B cell (primary cell): ENCODE data around the gene TRERF1. TPM values are rescaled to one million over a fixed set of nuclear protein-coding genes. Genes with fewer than 3 reads are reported as not detected.

Experiments
- ATAC-seq: fragments of 200-7000 bp; cut with Tn5 transposase; one replicate; pipeline ENCODE4 v1.10.0; 2021; ENCODE audit warnings: low read depth, mild to moderate bottlenecking, moderate number of reproducible peaks, moderate library complexity
- CTCF ChIA-PET: fragments of 350-600 bp; sonication (Branson Sonifier 250); formaldehyde crosslinking; loops from one replicate; lab custom pipeline; 2021; ENCODE audit warnings: antibody characterized with exemption, inconsistent platforms; lab: Charles Lee
- POLR2A ChIA-PET: fragments of 350-600 bp; sonication (Branson Sonifier 250); formaldehyde crosslinking; loops from one replicate; lab custom pipeline; 2021; ENCODE audit warnings: antibody characterized with exemption; lab: Charles Lee
- DNase-seq: peaks from one replicate; pipeline ENCODE4 v3.0.0; 2013
- H2AFZ ChIP-seq: 2 replicates; pipeline ENCODE4 v1.6.1; 2012; ENCODE audit warnings: mild to moderate bottlenecking, low read depth, low read length; ENCODE audit not compliant: insufficient read depth, poor library complexity, severe bottlenecking
- H3K27ac ChIP-seq, 2 donors: 1 replicate in 1 of 2; 2 replicates in 1 of 2; pipeline ENCODE4 v1.5.1; 2012 to 2013; ENCODE audit warnings: low read length in 2 of 2, mild to moderate bottlenecking in 2 of 2, moderate library complexity in 1 of 2
- H3K27me3 ChIP-seq, 4 experiments: fragments of 200-600 bp in 1 of 4; sonication (generic) in 1 of 4; replicated peaks in 1 of 4; 1 replicate in 2 of 4; 2 replicates in 2 of 4; pipeline versions ENCODE4 v1.6.1 to v1.7.0; 2013 to 2016; ENCODE audit warnings: low read length in 3 of 4, mild to moderate bottlenecking in 2 of 4, mixed read lengths in 1 of 4, moderate library complexity in 1 of 4; ENCODE audit not compliant: insufficient read depth in 4 of 4, control insufficient read depth in 3 of 4; ENCODE audit errors: control extremely low read depth in 1 of 4
- H3K36me3 ChIP-seq, 2 experiments: replicated peaks in 1 of 2; 1 replicate in 1 of 2; 2 replicates in 1 of 2; pipeline versions ENCODE4 v1.6.1 to v1.7.1; 2013; ENCODE audit warnings: low read length in 1 of 2; ENCODE audit not compliant: insufficient read depth in 2 of 2, control insufficient read depth in 1 of 2; ENCODE audit errors: control extremely low read depth in 1 of 2, extremely low read depth in 1 of 2
- H3K4me1 ChIP-seq, 2 donors: fragments of 200-600 bp in 1 of 2; sonication (generic) in 1 of 2; 1 replicate in 1 of 2; 2 replicates in 1 of 2; pipeline versions ENCODE4 v1.5.1 to v1.6.1; 2013 to 2017; ENCODE audit warnings: low read length in 2 of 2; ENCODE audit not compliant: control insufficient read depth in 2 of 2, insufficient read depth in 2 of 2
- H3K4me2 ChIP-seq: replicated peaks from 2 replicates; pipeline ENCODE3; 2012; ENCODE audit warnings: mild to moderate bottlenecking, low read depth, low read length; ENCODE audit not compliant: poor library complexity, severe bottlenecking
- H3K4me3 ChIP-seq, 5 experiments: fragments of 200-600 bp in 1 of 5; sonication (generic) in 1 of 5; 1 replicate in 3 of 5; 2 replicates in 2 of 5; pipeline versions ENCODE4 v1.5.1 to v1.7.0; 2011 to 2016; ENCODE audit warnings: low read length in 4 of 5, mild to moderate bottlenecking in 4 of 5, low read depth in 2 of 5, control low read depth in 1 of 5, moderate library complexity in 1 of 5; ENCODE audit not compliant: insufficient read depth in 1 of 5; ENCODE audit errors: control extremely low read depth in 1 of 5, extremely low read depth in 1 of 5
- H3K79me2 ChIP-seq: fragments of 200-600 bp; sonication (generic); one replicate; pipeline ENCODE4 v1.6.0; 2016; ENCODE audit warnings: low read length; ENCODE audit not compliant: control insufficient read depth, insufficient read depth
- H3K9ac ChIP-seq: fragments of 200-600 bp; sonication (generic); 2 replicates; pipeline ENCODE4 v1.6.1; 2017; ENCODE audit warnings: mild to moderate bottlenecking, low read length, moderate library complexity
- H3K9me3 ChIP-seq, 3 donors: one replicate each; pipeline versions ENCODE4 v1.6.1 to v1.7.1; 2013; ENCODE audit warnings: low read length in 2 of 3; ENCODE audit not compliant: control insufficient read depth in 2 of 3, insufficient read depth in 1 of 3; ENCODE audit errors: control extremely low read depth in 1 of 3
- H4K20me1 ChIP-seq: 2 replicates; pipeline ENCODE4 v1.6.0; 2012; ENCODE audit warnings: mild to moderate bottlenecking, low read length; ENCODE audit not compliant: insufficient read depth, control insufficient read depth, poor library complexity, severe bottlenecking
- H3K27ac Mint-ChIP-seq: one replicate; pipeline ENCODE4 v1.8.0; 2021; ENCODE audit warnings: mixed read lengths
- H3K27me3 Mint-ChIP-seq: one replicate; pipeline ENCODE4 v1.8.0; 2021; ENCODE audit warnings: mixed read lengths
- H3K4me1 Mint-ChIP-seq: one replicate; pipeline ENCODE4 v1.8.0; 2021; ENCODE audit warnings: mixed read lengths
- H3K4me3 Mint-ChIP-seq: one replicate; pipeline ENCODE4 v1.8.0; 2021; ENCODE audit warnings: mixed read lengths
- H3K9me3 Mint-ChIP-seq: one replicate; pipeline ENCODE4 v1.8.0; 2022; ENCODE audit warnings: mixed read lengths; ENCODE audit not compliant: insufficient read depth
- CTCF ChIP-seq: fragments of 200-600 bp; IDR thresholded peaks from one replicate; pipeline ENCODE4 v1.8.0; 2022; ENCODE audit warnings: antibody characterized with exemption, mild to moderate bottlenecking
- EZH2 ChIP-seq: IDR thresholded peaks from 2 replicates; pipeline ENCODE4 v1.6.1; 2012; ENCODE audit warnings: borderline replicate concordance, low read depth, mild to moderate bottlenecking, moderate library complexity, low read length; ENCODE audit not compliant: insufficient read depth, poor library complexity, severe bottlenecking
- WGBS: methylation state at CpG from one replicate; pipeline ENCODE4 v1.1.5; 2013; ENCODE audit warnings: missing lambda C conversion rate; ENCODE audit not compliant: insufficient coverage; 5-methylcytosine and 5-hydroxymethylcytosine counted together
- intact Hi-C: fragments of 100-400 bp; cut with micrococcal nuclease; formaldehyde crosslinking; loops from one replicate; pipeline ENCODE4 v1.10.0; 2022
- polyA plus RNA-seq: library from polyadenylated mRNA; depleted of rRNA; stranded (reverse); fragments of >200 nt; gene quantifications from 2 replicates; pipeline ENCODE4 v1.2.3, GENCODE V29; 2012
- total RNA-seq, 2 donors: library from RNA; stranded (reverse); fragments of 120-200 nt in 1 of 2; gene quantifications; 1 replicate in 1 of 2; 2 replicates in 1 of 2; pipeline versions ENCODE4 v1.2.3 to v1.2.4, GENCODE V29; 2013 to 2022

The TRERF1 gene
- total and polyA plus RNA-seq, 2 donors (not counting 1 experiment from before 2014, with no cell fraction given) = 3.5 to 6.7 TPM

GRCh38 chr6:42452171-42453030 is 675 bp upstream of the TRERF1 start:
- Mint-ChIP-seq H3K4me3 (peak overlapping the region; percentile 98), H3K27ac (peak overlapping the region; percentile 84), H3K9me3 (no peaks in the 10 kb centered on the region), H3K27me3 (peaks cover 15% of the 10 kb centered on the region), H3K4me1 (peaks cover 40% of the 10 kb centered on the region)
- peak overlapping the region; percentile 82 for H3K4me2 ChIP-seq
- H3K9ac ChIP-seq = peak overlapping the region; percentile 61
- peak overlapping the region; percentile 50 to 74 (median 70) for H3K4me3 ChIP-seq
- intact Hi-C loops = loop anchor here (10.0 kb wide), 2 partner anchors 58 to 92 kb away; no protein-coding TSS in a partner anchor
- H2AFZ ChIP-seq = peak overlapping the region; percentile 90
- DNase-seq = peak; percentile 68
- H3K79me2 ChIP-seq = no peaks in the 10 kb centered on the region
- no peaks in the 10 kb centered on the region for H4K20me1 ChIP-seq
- H3K9me3 ChIP-seq = no peaks in the 10 kb centered on the region
- H3K4me1 ChIP-seq = peaks cover 28 to 32% of the 10 kb centered on the region in 2 donors
- no peaks in the 10 kb centered on the region for H3K36me3 ChIP-seq
- TF ChIP-seq CTCF (no peak), EZH2 (no peak)
- H3K27me3 ChIP-seq = peaks cover 0 to 44% (median 8%) of the 10 kb centered on the region in 4 experiments
- under 1% methylated on average over 65 of the region's 78 CpGs for WGBS
- peak; percentile 39 for ATAC-seq
- H3K27ac ChIP-seq = no peak overlapping the region
- ChIA-PET CTCF (interaction anchor here (0.6 to 2.1 kb wide), 3 partner anchors 95 to 191 kb away, joined by 3 to 7 read pairs (median 4); no protein-coding TSS in a partner anchor), POLR2A (interaction anchor here (0.6 to 1.8 kb wide), 5 partner anchors 70 to 438 kb away, joined by 3 to 5 read pairs (median 4); a partner anchor contains a TSS)
